HG02588 (cell line): Measurements from ENCODE around the gene CACNG7.

ENCODE experiments used
- ATAC-seq: cut with Tn5 transposase; IDR thresholded peaks from one replicate; pipeline ENCODE4 v1.9.1; 2021; ENCODE audit warnings: mild to moderate bottlenecking, moderate library complexity; ENCODE audit not compliant: unreplicated experiment

The CACNG7 gene

DNA sequence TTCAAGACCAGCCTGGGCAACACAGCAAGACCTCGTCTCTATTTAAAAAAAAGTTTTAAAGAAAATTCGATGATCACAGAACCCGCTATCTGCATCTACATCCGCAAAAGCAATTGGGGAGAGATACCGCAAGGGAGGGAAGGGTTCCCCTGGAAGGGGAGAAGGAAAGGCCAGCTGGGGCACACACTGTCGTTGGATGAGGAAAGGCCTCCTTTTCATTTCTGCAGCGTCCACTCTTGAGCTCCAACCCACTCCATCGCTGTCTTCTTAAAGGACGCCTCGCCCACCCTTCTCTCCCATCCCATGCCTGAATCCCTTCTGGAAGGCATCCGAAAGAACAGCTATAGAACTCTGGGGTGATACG, 30.3 kb upstream of the CACNG7 start:
- ATAC-seq: no peak

- peak; percentile 93 for ATAC-seq
These were observed 29.7 kb upstream of the CACNG7 start for GRCh38 chr19:53879140-53880081.

DNA sequence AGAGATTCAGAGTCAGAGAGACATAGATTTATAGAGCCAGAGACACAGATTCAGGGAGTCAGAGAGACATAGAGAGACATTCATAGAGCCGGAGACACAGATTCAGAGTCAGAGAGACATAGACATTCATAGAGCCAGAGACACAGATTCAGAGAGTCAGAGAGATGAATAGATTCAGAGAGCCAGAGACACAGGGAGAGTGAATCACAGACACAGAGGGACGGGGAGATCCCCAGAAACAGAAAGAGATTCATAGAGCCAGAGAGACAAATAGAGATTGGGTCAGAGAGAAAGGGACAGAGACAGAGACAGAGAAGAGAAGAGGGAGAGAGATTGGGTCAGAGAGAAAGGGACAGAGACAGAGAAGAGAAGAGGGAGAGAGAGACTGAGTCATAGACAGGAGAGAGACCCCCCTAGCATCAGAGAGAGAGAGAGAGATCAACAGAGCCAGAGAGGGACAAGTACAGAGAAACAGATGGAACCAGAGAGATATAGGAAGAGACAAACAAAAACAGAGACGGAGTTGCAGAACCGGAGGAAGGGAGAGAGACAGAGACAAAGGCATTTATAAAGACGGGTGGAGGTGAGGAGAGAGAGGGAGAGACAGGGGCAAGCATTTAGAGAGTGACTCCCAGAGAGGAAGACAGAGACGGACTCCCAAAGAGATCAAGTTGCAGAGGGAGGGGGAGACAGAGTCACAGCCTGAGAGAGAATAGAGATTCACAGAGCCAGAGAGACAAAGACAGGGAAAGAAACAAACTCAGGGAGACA, 28.2 kb upstream of the CACNG7 start:
- ATAC-seq: no peak

- ATAC-seq: no peak
These were observed 27.3 kb upstream of the CACNG7 start, which contains the start of gene PRKCG for GRCh38 chr19:53881482-53882390. TSS of gene PRKCG (plus strand) at chr19:53882197. CDS start at chr19:53882495, 298 bp downstream.

DNA sequence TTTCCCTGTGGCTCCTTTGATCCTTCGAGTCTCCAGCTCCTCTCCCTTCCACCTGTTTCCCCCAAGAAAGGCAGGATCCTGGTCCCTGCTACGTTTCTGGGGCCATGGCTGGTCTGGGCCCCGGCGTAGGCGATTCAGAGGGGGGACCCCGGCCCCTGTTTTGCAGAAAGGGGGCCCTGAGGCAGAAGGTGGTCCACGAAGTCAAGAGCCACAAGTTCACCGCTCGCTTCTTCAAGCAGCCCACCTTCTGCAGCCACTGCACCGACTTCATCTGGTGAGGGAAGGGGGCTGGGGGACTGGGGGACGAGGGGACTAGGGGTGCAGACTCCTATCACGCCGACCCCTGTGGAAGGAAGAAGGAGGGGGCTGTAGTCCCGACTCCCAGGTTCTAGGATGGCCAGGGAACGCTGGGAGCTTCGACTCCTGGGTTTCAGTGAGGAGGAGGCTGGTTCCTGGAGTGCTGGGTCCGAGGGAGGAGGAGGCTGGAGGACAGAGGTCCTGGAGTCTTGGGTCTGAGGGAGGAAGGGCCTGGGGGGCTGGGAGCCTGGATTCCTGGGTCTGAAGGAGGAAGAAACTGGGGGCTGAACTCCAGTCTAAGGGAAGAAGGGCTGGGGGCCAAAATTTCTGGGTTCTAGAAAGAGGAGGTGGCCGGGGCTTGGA, 26.6 kb upstream of the CACNG7 start:
- no peak for ATAC-seq

- ATAC-seq: no peak
These were observed 25.8 kb upstream of the CACNG7 start for GRCh38 chr19:53883231-53883661.

DNA sequence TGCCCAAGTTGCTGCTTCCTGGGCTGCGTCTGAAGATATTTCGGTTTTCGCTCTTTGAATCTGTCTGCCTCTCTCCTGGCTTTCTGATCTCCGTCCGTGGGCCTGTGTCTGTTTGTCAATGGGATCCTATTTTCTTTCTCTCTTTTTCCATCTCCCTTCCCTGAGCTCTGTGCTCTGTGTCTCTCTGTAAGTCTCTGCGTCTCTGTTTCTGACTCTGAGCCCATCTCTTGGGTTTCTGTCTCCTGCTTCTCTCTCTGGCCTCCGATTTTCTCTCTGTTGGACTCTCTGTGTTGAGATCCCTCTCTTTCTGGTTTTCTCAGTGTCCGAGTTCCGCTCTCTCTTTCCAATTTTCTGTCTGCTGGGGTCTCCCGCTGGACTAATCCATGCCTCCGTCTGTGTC, 25.3 kb upstream of the CACNG7 start:
- no peak for ATAC-seq

DNA sequence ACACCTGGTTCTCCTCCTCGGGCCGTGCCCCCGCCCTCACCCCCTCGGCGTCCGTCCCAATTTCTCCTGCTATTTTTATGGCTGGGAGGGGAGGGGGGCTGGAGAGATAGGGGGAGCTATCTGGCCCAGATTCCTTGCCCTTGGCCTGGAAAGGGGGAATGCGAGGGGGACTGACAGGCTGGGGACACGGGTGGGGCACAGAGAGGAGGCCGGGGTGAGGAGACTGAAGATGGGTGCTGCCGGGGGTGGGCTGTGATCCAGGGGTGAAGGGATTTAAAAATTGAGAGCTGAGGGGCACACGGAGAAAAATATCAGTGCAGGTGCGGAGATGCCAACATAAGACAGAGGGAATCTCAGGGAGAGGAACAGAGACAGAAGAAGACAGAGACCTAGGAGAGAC, 24.8 kb upstream of the CACNG7 start:
- ATAC-seq: no peak

- no peak for ATAC-seq
These were observed 24.0 kb upstream of the CACNG7 start for GRCh38 chr19:53885036-53885435.

- no peak for ATAC-seq
These were observed 16.6 kb upstream of the CACNG7 start for GRCh38 chr19:53892301-53892980.

GRCh38 chr19:53892981-53893325, 16.1 kb upstream of the CACNG7 start:
- no peak for ATAC-seq

- ATAC-seq: no peak
These were observed 14.4 kb upstream of the CACNG7 start for GRCh38 chr19:53894707-53895106.

DNA sequence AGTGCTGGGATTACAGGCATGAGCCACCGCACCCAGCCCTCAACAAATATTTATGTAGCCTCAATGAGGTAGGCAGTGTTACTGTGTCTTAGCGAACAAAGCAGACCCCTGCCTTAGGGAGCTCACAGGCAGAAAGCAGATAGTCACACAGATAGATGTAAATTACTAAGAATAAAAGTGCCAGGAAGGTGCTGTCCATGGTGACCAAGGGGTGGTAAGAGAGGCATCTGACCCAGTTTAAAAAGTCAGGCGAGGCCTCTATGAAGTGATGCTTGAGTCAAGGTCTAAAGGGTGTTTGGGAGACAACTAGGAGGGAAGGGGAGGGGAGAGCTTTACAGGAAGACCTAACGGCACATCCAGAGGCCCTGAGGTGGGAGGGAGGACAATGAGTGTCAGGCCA, 12.4 kb upstream of the CACNG7 start:
- ATAC-seq: no peak

DNA sequence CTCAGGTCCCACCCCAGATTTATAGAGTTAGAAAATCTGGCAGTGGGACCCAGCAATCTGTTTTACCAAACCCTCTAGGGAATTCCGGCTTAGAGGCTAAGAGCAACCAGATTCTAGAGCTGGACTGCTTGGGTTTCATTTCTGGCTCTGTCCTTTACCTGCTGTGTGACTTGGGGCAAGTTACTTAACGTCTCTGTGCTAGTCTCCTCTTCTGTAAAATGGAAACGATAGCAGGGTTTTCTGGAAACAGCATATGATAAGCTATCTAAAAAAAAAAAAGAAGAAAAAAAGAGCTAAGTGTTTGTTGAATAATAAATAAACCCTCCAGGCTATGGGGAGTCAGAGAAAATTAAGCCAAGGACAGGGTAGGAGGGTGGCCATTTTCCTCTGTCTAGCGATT, 11.6 kb upstream of the CACNG7 start:
- no peak for ATAC-seq

DNA sequence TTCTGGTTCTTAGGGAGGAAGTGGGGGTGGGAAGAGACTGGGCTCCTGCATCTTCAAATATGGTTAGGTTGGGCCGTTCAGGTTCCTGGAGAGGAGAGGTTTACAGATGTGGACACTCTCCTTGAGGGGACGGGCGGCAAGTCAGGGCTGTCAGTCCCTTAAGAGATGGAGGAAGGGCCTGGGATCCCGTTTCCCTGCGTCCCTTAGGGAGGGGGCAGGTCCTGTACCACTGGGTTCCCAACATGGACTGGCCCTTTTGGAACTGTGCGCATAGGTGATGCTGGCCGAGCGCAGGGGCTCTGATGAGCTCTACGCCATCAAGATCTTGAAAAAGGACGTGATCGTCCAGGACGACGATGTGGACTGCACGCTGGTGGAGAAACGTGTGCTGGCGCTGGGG, 10.9 kb upstream of the CACNG7 start:
- no peak for ATAC-seq

DNA sequence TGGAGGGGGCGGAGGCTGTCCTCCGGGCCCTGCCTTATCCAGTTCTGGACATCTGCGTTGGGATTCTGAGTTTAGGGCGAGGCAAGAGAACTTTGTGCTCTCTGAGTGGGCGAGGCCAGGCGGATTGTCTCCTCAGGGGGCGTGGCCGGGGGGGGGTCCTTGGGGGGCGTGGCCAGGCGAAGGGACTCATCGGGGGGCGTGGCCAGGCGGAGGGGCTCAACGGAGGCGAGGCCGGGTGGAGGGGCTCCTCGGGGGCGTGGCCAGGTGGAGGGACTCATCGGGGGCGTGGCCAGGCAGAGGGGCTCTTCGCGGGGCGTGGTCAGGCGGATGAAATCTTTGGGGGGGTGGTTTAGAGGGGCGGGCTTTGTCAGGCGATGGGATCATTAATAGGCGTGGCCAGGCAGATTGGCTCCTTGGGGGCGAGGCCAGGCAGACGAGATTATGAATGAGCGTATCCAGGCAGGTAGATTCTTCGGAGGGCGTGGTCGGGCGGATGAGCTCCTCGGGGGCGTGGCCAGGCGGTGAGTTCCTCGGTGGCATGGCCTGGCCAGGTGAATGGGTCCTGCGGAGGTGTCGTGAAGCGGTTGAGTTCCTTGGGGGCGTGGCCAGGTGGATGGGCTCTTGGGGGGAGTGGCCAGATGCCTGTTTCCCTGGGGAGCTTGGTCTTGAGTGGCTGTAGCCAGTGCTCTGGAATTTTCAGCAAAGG, 10.3 kb upstream of the CACNG7 start:
- no peak for ATAC-seq

DNA sequence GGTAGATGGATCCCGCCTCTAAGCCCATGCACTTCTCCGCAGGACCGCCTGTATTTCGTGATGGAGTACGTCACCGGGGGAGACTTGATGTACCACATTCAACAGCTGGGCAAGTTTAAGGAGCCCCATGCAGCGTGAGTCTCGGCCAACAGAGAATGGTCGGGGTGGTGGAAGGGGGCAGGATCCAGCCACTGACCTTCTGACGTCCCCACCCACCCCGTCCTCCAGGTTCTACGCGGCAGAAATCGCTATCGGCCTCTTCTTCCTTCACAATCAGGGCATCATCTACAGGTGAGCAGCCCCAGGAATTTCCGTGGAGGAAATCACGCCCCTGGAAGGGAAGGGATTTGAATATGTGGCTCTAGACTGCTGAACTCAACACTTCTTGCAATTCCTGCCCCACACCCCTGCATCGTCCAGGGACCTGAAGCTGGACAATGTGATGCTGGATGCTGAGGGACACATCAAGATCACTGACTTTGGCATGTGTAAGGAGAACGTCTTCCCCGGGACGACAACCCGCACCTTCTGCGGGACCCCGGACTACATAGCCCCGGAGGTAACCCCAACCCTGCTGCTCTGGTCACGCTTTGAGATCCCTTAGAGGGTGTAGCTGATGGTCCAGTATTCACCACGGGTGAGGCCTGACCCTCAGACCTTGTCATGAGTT, 8.8 kb upstream of the CACNG7 start:
- ATAC-seq: no peak

- no peak for ATAC-seq
These were observed 5.9 kb upstream of the CACNG7 start for GRCh38 chr19:53903055-53903680.
